Stimulated activated CD4-positive, alpha-beta T cell treated with anti-CD3 and anti-CD28 coated beads, Interleukin-12 subunit alpha, Interleukin-12 subunit beta, amount 100 ng/mL, for 4 hours (primary cell): ENCODE results near the gene HPS4.
"Not testable (repeated sequence)": the region's sequence is repeated elsewhere in the genome, so short reads cannot be mapped to it uniquely, and the experiment has no call there.

Source experiments
- DNase-seq: peaks from one replicate; pipeline ENCODE4 v3.0.0-alpha.2; 2020

HPS4 gene

GRCh38 chr22:26408562-26409220 lies 74.9 kb downstream of the HPS4 start:
- DNase-seq: not testable (repeated sequence)

- no peak for DNase-seq
These were observed 77.5 kb downstream of the HPS4 start for GRCh38 chr22:26406118-26406517.

DNA sequence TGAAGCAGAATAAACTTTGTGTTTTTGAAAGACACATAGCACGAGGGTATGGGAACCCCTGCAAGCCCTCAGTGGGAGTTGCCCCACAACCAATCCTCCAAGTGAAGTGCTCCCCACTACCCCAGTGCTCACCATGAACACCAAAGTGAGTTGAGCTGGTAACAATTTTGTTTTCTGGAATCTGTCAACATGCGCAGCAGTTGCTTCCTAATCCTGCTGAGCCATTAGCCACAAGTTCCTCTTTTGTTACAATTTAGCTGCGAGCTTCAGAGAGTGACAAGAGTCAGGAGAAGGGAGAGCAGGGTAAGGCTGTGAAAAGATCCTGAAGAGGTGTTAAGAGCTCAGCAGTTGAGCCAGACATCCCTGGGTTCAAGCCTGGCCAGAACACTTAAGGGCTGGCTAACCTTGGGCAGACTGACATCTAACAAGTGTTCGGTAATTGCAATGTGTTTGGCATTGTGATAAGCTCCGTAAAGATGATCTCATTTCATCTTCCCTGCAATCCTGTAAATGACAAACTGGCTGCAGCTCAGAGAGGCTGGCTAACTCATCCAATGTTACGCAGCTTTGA lies 78.6 kb downstream of the HPS4 start:
- no peak for DNase-seq

DNA sequence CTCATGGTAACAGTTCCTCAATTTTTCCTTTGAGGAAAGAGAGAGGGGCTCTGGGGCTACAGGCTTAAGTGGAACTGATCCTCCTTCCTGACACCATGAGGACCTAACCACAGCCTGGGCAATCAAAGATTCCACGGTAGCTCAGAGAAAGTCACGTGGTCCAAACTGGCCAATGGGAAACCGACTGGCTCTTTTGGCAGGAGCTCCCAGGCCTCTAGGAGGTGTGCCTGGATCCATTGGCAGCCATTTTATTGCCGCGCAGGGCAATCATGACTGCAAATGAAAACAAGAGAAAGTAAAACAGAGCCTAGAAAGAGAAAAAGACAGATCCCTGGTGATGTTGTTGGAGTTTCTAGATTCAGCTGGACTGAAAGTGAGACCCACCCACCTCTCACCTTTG lies 81.9 kb downstream of the HPS4 start:
- DNase-seq: no peak
